Measurements from ENCODE around the gene EXT2. TPM values are rescaled to one million over a fixed set of nuclear protein-coding genes. Genes with fewer than 3 reads are reported as not detected.

EXT2 gene
- total and polyA plus RNA-seq, 7 donors, result 11.0 to 23.5 (median 21.4) TPM

DNA sequence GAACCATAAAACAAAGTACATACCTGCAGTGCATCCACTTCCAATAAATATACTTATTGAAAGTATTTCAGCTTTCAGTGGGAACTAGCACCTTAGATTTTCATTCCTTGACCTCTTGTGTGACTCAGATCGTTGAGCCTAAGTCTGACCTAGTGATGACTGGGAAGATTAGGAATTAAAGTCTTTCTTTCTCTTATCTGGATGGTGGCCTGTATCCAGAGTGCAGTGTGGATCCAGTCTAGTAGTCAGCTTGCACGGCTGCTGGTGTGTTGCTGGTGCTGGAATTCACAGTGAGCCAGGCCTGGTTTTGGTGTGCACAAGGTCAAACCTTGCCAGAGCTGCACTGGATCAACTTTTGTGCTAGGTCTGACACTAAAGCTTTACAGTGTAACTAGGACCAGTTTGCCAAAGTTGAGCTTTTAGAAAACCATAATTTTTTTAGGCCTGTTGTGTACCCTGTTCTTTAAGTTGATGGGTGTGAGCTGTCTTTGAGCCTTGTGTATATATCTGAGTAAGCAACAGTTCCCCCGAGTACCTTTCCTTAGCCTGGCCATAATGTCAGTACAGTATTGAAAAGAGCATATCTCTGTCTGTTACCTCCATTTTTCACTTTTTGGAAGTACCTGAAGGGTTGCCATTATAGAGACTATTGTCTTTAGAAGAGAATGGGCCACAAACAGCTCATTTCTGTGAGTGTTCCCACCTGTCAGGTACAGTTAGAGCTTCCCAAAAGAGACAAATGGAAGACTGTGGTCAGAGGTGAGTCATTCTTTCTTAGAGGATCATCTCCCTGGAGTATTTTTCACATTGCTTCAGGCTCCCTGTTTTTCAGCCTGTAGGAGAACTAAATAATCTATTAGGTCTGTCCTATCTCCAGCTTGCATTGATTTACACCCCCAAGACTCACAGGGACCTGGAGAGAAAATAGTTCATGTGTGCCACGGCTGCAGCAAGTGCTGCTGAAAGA, 124.6 kb downstream of the EXT2 start:
- no peak for ATAC-seq
- WGBS, 3 donors, result 75 to 89% (median 76%) methylated on average over 4 of the region's 4 CpGs
- intact Hi-C loops (cut with DNase I), result no loop called here

DNA sequence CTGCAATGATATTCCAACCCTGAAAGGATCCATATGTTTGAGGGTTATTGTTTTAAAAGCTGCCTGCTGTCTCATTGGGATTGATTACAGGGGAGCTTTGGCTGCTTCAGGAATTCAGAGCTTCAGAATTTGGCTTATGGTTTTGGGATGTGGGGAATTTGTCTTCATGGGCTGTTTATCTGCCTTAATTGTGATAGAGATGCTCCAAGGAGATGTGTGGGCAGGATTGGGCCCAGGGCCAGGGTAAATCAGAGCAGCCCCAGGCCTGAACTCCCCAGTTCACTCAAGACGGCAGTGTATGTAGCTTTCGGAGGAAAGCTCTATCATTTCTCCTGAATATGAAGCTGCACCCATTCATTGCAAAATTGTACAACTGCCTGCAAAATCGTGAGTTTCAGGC, 126.0 kb downstream of the EXT2 start:
- Histone ChIP-seq H3K27ac (no peak overlapping the region), H3K9me3 (no peaks in the 10 kb centered on the region), H3K36me3 (ENCODE audit: insufficient read depth in 1 of 2, low read depth in 1 of 2) (no peaks in the 10 kb centered on the region), H3K27me3 (ENCODE audit: insufficient read depth in 3 of 3, low read length in 2 of 3) (no peaks in the 10 kb centered on the region), H3K4me3 (no peak overlapping the region), H3K4me1 (no peaks in the 10 kb centered on the region)
- TF ChIP-seq, protein P1, sequence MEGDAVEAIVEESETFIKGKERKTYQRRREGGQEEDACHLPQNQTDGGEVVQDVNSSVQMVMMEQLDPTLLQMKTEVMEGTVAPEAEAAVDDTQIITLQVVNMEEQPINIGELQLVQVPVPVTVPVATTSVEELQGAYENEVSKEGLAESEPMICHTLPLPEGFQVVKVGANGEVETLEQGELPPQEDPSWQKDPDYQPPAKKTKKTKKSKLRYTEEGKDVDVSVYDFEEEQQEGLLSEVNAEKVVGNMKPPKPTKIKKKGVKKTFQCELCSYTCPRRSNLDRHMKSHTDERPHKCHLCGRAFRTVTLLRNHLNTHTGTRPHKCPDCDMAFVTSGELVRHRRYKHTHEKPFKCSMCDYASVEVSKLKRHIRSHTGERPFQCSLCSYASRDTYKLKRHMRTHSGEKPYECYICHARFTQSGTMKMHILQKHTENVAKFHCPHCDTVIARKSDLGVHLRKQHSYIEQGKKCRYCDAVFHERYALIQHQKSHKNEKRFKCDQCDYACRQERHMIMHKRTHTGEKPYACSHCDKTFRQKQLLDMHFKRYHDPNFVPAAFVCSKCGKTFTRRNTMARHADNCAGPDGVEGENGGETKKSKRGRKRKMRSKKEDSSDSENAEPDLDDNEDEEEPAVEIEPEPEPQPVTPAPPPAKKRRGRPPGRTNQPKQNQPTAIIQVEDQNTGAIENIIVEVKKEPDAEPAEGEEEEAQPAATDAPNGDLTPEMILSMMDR (IDR thresholded peaks at IDR 0.05), result no peak
- 81 to 93% (median 84%) methylated on average over 3 of the region's 3 CpGs for WGBS, 3 donors
- ATAC-seq (no peak), DNase-seq (no peak)
- intact Hi-C loops (cut with DNase I), result no loop called here

More for the DNA sequence above, 124.6 kb downstream of the EXT2 start:
- H3K36me3 ChIP-seq (ENCODE audit: insufficient read depth in 1 of 2, low read depth in 1 of 2), result no peaks in the 10 kb centered on the region
- H3K9me3 ChIP-seq, result no peaks in the 10 kb centered on the region
- DNase-seq, result no peak
- H3K27me3 ChIP-seq (ENCODE audit: insufficient read depth in 3 of 3, low read length in 2 of 3), result no peaks in the 10 kb centered on the region
- H3K4me1 ChIP-seq, result no peaks in the 10 kb centered on the region
- TF ChIP-seq, protein P1 (IDR thresholded peaks at IDR 0.05), result no peak
- no peak overlapping the region for H3K4me3 ChIP-seq
- no peak overlapping the region for H3K27ac ChIP-seq

DNA sequence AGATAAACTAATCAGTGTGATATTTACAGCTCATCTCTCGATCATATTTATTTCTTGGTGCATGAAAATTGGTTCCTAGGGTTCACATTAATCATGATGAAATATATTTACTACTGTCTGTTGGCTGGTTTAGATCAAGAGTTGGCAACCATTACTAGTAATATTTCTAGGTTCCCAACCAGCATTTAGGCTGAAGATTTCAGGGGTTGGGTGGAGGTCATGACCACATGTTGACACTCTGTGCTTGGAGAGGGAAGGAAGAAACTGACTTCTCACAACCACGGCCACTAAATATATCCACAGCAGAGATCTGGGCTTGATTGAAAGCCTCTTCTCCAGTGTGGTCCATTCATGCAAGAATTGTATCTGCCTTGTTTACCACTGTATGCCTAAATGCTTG, 126.5 kb downstream of the EXT2 start:
- intact Hi-C loops (cut with DNase I), result no loop called here
- no peaks in the 10 kb centered on the region for H3K27me3 ChIP-seq (ENCODE audit: insufficient read depth in 3 of 3, low read length in 2 of 3)
- H3K27ac ChIP-seq, result no peak overlapping the region
- no peaks in the 10 kb centered on the region for H3K9me3 ChIP-seq
- TF ChIP-seq, protein P1 (IDR thresholded peaks at IDR 0.05), result no peak
- no peak for DNase-seq
- no peaks in the 10 kb centered on the region for H3K36me3 ChIP-seq (ENCODE audit: insufficient read depth in 1 of 2, low read depth in 1 of 2)
- ATAC-seq, result no peak
- H3K4me3 ChIP-seq, result no peak overlapping the region
- H3K4me1 ChIP-seq, result no peaks in the 10 kb centered on the region
- WGBS, 3 donors, result 82 to 85% (median 82%) methylated on average over 2 of the region's 2 CpGs

DNA sequence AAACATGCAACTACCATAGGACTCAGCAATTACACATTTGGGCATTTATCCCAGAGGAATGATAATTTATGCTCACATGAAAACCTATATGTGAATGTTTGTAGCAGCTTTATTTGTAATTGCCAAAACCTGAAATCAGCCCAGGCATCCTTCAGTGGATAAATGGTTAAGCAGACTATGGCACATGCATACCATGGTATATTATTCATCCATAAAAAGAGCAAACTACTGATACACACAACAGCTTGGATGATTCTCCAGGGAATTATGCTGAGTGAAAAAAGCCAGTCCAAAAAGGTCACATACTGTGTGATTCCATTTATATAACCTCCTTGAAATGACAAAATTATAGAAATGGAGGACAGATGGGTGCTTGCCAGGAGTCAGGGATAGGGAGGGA, 127.8 kb downstream of the EXT2 start:
- no peak overlapping the region for H3K27ac ChIP-seq
- H3K36me3 ChIP-seq (ENCODE audit: insufficient read depth in 1 of 2, low read depth in 1 of 2), result no peaks in the 10 kb centered on the region
- no peak for DNase-seq
- H3K27me3 ChIP-seq (ENCODE audit: insufficient read depth in 3 of 3, low read length in 2 of 3), result no peaks in the 10 kb centered on the region
- no peaks in the 10 kb centered on the region for H3K4me1 ChIP-seq
- TF ChIP-seq, protein P1 (IDR thresholded peaks at IDR 0.05), result no peak
- H3K9me3 ChIP-seq, result no peaks in the 10 kb centered on the region
- no peak overlapping the region for H3K4me3 ChIP-seq
- ATAC-seq, result no peak
- intact Hi-C loops (cut with DNase I), result no loop called here

Measured in psoas muscle (tissue), 8 donors.